Measurements from ENCODE around the gene COG4. TPM values are rescaled to one million over a fixed set of nuclear protein-coding genes. Genes with fewer than 3 reads are reported as not detected.

The COG4 gene
- total and polyA plus RNA-seq, 10 donors: 40.8 to 85.4 (median 58.8) TPM

DNA sequence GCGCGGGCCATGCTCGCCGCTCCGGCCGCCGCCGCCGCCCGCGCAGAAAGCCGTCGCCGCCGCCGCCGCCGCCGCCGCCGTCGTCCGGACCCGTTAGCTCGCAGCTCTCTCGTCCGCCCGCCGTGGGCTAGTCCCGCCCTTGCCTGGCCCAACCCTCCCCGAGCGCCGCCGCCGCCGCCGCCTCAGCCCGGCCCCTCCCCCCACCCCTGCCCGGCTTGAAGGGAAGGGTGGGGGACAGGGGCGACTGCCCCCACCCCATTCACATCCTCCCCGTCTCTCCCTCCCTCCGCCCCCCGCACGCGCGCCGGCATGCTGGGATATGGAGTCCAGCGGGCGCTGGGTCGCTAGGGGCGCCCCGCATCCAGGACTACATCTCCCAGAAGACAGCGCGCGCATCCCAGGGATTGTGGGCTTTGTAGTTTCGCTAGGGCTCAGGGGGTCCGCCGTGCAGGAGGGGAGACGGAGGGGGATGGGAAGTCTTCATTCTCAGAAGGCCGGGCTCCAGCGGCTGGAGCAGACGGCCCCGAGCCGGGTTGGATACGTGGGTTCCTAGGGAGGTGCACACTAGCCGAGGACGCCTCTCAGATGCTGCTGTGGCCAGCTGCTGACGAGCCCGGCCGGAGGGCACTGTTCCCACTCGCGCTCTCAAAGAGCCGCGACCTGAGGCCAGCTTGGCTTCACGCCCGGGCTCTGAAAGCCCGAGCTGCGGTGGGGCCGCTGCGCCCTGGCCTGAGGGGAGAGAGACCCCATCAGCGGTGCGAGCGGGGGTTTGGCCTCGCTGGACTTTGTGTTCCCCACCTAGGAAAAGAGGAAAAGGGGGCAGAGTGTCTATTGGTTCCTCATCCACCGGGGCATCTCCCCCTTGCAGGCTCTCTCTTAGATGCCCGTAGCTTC is 84.1 kb downstream of the COG4 start, which contains the start of gene ST3GAL2:
Gene ST3GAL2 (minus strand): TSS at position 132 of the 894 bp plus-strand sequence. CDS start 40,570 bp downstream, outside the sequence.
- Histone ChIP-seq H3K4me1 (peaks cover 15 to 55% (median 45%) of the 10 kb centered on the region in 6 donors), H3K27me3 (replicated peaks in 1 of 7) (no peaks in the 10 kb centered on the region), H3K36me3 (peaks cover 0 to 12% (median 0%) of the 10 kb centered on the region in 6 donors), H3K9me3 (no peaks in the 10 kb centered on the region), H3K4me3 (peak within 1 kb of the TSS; percentile 50 to 94 (median 76)), H3K27ac (peak within 1 kb of the TSS; percentile 36 to 92 (median 82))
- peak; percentile 98 for DNase-seq
- intact Hi-C loops (cut with DNase I; ENCODE audit: low total_unique reads): loop anchor here (10.0 kb wide), 1 partner anchor 54 kb away; no protein-coding TSS in a partner anchor
- TF ChIP-seq, protein P1, sequence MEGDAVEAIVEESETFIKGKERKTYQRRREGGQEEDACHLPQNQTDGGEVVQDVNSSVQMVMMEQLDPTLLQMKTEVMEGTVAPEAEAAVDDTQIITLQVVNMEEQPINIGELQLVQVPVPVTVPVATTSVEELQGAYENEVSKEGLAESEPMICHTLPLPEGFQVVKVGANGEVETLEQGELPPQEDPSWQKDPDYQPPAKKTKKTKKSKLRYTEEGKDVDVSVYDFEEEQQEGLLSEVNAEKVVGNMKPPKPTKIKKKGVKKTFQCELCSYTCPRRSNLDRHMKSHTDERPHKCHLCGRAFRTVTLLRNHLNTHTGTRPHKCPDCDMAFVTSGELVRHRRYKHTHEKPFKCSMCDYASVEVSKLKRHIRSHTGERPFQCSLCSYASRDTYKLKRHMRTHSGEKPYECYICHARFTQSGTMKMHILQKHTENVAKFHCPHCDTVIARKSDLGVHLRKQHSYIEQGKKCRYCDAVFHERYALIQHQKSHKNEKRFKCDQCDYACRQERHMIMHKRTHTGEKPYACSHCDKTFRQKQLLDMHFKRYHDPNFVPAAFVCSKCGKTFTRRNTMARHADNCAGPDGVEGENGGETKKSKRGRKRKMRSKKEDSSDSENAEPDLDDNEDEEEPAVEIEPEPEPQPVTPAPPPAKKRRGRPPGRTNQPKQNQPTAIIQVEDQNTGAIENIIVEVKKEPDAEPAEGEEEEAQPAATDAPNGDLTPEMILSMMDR (IDR thresholded peaks at IDR 0.05 in 8 of 11, conservative IDR thresholded peaks at IDR 0.05 in 3 of 11): peak in 5 of 11 experiments; percentile 11 to 50 (median 34)
- peak; percentile 70 to 88 (median 80) for TF ChIP-seq POLR2AphosphoS5 (IDR thresholded peaks at IDR 0.05)
- TF ChIP-seq POLR2A (IDR thresholded peaks at IDR 0.05): no peak
- WGBS, 5 donors: 0 to 1% (median 1%) methylated on average over 29 to 83 of the region's 86 CpGs

DNA sequence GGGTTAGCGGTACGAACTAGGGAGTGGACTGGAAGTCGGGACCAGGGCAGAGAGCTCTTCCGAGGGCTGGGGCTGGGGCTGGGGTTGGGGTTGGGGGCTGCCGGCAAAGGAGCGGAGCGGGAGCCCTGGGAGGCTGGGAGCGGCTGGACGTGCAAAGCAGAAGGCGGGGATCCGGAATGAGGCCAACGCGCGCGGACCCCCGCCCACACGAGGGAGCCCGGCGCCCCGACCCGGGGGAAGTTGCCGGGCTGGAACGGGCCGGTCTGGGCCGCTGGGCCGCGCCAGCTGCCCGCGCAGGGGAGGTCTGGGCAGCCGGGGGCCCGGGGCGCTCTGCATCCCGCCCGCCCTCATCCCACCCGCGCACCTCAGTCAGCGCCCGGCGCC is 84.8 kb downstream of the COG4 start:
- peaks cover 0 to 17% (median 0%) of the 10 kb centered on the region in 6 donors for H3K36me3 ChIP-seq
- H3K4me1 ChIP-seq: peaks cover 18 to 61% (median 51%) of the 10 kb centered on the region in 6 donors
- intact Hi-C loops (cut with DNase I; ENCODE audit: low total_unique reads): loop anchor here (10.0 kb wide), 1 partner anchor 54 kb away; no protein-coding TSS in a partner anchor
- H3K27ac ChIP-seq: peak overlapping the region in 7 of 8 donors; percentile 69 to 92 (median 84)
- peak overlapping the region; percentile 50 to 94 (median 76) for H3K4me3 ChIP-seq
- H3K9me3 ChIP-seq: no peaks in the 10 kb centered on the region
- DNase-seq: peak; percentile 92
- 0 to 1% (median 0%) methylated on average over 21 to 39 of the region's 39 CpGs for WGBS, 5 donors
- TF ChIP-seq POLR2AphosphoS5 (IDR thresholded peaks at IDR 0.05) (no peak), POLR2A (IDR thresholded peaks at IDR 0.05) (no peak)
- TF ChIP-seq, protein P1 (IDR thresholded peaks at IDR 0.05 in 8 of 11, conservative IDR thresholded peaks at IDR 0.05 in 3 of 11): no peak
- H3K27me3 ChIP-seq (replicated peaks in 1 of 7): no peaks in the 10 kb centered on the region

DNA sequence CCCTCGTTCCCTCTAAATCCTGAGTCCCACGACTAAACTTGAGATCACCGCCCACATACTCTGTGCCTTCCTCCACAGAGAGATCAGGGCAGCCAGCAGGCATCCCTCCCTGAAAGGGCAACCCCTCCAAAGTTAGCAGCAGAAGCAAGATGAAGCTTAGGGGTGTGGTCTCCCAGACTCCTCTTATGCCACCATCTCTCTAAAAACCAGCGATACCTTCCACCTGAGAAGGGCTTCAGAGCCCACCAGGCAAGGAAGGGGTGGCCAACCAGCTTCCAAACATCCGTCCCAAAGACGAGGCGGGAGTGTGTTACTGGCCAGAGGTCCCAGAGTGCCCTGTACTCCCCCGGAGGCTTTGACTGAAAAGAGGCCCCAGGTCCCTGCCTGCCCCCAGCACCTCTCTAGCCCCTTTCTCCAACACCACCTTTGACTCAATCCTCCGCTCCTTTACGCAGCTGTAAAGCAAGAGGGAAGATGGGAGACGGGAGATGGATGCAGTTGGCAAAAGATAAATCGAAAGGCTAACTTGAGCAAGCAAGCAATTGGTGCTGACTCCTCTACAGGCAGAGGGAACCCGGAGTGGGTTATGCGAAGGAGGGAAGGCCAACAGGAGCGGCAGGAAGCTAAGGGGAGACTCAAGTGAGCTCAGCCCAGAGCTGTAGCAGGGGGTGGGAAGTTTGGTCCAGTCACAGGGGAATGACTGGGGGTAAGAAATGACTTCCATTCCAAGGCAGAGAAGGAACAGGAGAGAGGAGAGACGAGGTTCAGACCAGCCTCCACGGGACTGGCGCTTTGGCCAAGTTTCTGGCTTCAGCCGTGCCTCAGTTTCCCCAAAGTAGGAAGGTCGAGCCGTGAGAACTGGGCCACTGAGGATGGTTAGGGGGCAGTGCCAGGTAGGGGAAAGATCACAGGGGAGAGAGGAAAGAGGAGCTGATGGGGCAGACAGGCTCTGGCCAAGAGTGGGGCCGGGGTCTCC is 85.5 kb downstream of the COG4 start:
- WGBS, 5 donors: 17 to 20% (median 18%) methylated on average over 22 of the region's 22 CpGs
- no peaks in the 10 kb centered on the region for H3K27me3 ChIP-seq (replicated peaks in 1 of 7)
- H3K9me3 ChIP-seq: no peaks in the 10 kb centered on the region
- H3K4me3 ChIP-seq: peak overlapping the region; percentile 50 to 94 (median 76)
- peaks cover 25 to 68% (median 59%) of the 10 kb centered on the region in 6 donors for H3K4me1 ChIP-seq
- no peak for DNase-seq
- intact Hi-C loops (cut with DNase I; ENCODE audit: low total_unique reads): loop anchor here (10.0 kb wide), 1 partner anchor 53 kb away; no protein-coding TSS in a partner anchor
- peak overlapping the region in 7 of 8 donors; percentile 69 to 92 (median 84) for H3K27ac ChIP-seq
- peaks cover 0 to 17% (median 0%) of the 10 kb centered on the region in 6 donors for H3K36me3 ChIP-seq
- TF ChIP-seq, protein P1 (IDR thresholded peaks at IDR 0.05 in 8 of 11, conservative IDR thresholded peaks at IDR 0.05 in 3 of 11): no peak
- TF ChIP-seq POLR2AphosphoS5 (IDR thresholded peaks at IDR 0.05) (no peak), POLR2A (IDR thresholded peaks at IDR 0.05) (no peak)
